Activated T-cell treated with anti-CD3 and anti-CD28 coated beads, Interleukin-2, amount 50 U/mL, for 4 hours (primary cell): ENCODE data around the gene ASGR1. TPM values are rescaled to one million over a fixed set of nuclear protein-coding genes. Genes with fewer than 3 reads are reported as not detected.
"Not testable (repeated sequence)": the region's sequence is repeated elsewhere in the genome, so short reads cannot be mapped to it uniquely, and the experiment has no call there.

Source experiments
- ATAC-seq, 2 donors: fragments of 200-7000 bp; cut with Tn5 transposase; one replicate each; pipeline ENCODE4 v1.10.0; 2021
- DNase-seq: peaks from one replicate; pipeline ENCODE4 v3.0.0-alpha.2; 2020
- H3K27me3 Mint-ChIP-seq: one replicate; pipeline ENCODE4 v1.8.0; 2021; ENCODE audit warnings: low read depth, mixed read lengths
- H3K36me3 Mint-ChIP-seq: one replicate; pipeline ENCODE4 v1.8.0; 2022; ENCODE audit warnings: mixed read lengths; ENCODE audit not compliant: insufficient read depth
- H3K4me1 Mint-ChIP-seq: one replicate; pipeline ENCODE4 v1.8.0; 2021; ENCODE audit warnings: low read depth, mixed read lengths
- H3K4me3 Mint-ChIP-seq: one replicate; pipeline ENCODE4 v1.8.0; 2021; ENCODE audit warnings: mild to moderate bottlenecking, moderate library complexity, mixed read lengths
- H3K9me3 Mint-ChIP-seq: one replicate; pipeline ENCODE4 v1.8.0; 2021; ENCODE audit warnings: mixed read lengths
- total RNA-seq, 3 donors: library from RNA; stranded (reverse); gene quantifications; one replicate each; pipeline ENCODE4 v1.2.1, GENCODE V29; 2021

Gene ASGR1
- total RNA-seq, 3 donors from 2014 or later = 0.63 to 1.3 (median 1.1) TPM

GRCh38 chr17:7138800-7139381 lies 40.3 kb downstream of the ASGR1 start:
- Mint-ChIP-seq H3K36me3 (no peaks in the 10 kb centered on the region), H3K4me1 (peaks cover 3% of the 10 kb centered on the region), H3K9me3 (no peaks in the 10 kb centered on the region), H3K27me3 (peaks cover 11% of the 10 kb centered on the region), H3K4me3 (no peak overlapping the region)
- ATAC-seq = no peak
- no peak for DNase-seq

GRCh38 chr17:7137171-7137943 lies 41.8 kb downstream of the ASGR1 start:
- H3K4me3 Mint-ChIP-seq = no peak overlapping the region
- H3K27me3 Mint-ChIP-seq = peaks cover 11% of the 10 kb centered on the region
- DNase-seq (no peak), ATAC-seq (no peak)
- no peaks in the 10 kb centered on the region for H3K9me3 Mint-ChIP-seq
- H3K4me1 Mint-ChIP-seq = peaks cover 16% of the 10 kb centered on the region
- no peaks in the 10 kb centered on the region for H3K36me3 Mint-ChIP-seq

- peaks cover 9% of the 10 kb centered on the region for H3K27me3 Mint-ChIP-seq
- no peaks in the 10 kb centered on the region for H3K36me3 Mint-ChIP-seq
- H3K4me1 Mint-ChIP-seq = peaks cover 23% of the 10 kb centered on the region
- no peaks in the 10 kb centered on the region for H3K9me3 Mint-ChIP-seq
- H3K4me3 Mint-ChIP-seq = no peak overlapping the region
- DNase-seq = peak; percentile 79
- no peak for ATAC-seq
Measured at GRCh38 chr17:7136266-7136877, 42.8 kb downstream of the ASGR1 start.

GRCh38 chr17:7133916-7134315 lies 45.3 kb downstream of the ASGR1 start:
- no peaks in the 10 kb centered on the region for H3K9me3 Mint-ChIP-seq

GRCh38 chr17:7133424-7133823 lies 45.7 kb downstream of the ASGR1 start:
- Mint-ChIP-seq H3K36me3 (no peaks in the 10 kb centered on the region), H3K4me3 (peak overlapping the region; percentile 67), H3K4me1 (peaks cover 28% of the 10 kb centered on the region), H3K27me3 (peaks cover 7% of the 10 kb centered on the region), H3K9me3 (no peaks in the 10 kb centered on the region)
- peak; percentile 55 for DNase-seq
- peak; percentile 25 to 56 for ATAC-seq

More at GRCh38 chr17:7133916-7134315, 45.3 kb downstream of the ASGR1 start:
- Mint-ChIP-seq H3K4me3 (no peak overlapping the region), H3K4me1 (peaks cover 28% of the 10 kb centered on the region), H3K36me3 (no peaks in the 10 kb centered on the region), H3K27me3 (peaks cover 7% of the 10 kb centered on the region)
- DNase-seq (no peak), ATAC-seq (no peak)

- H3K9me3 Mint-ChIP-seq = no peaks in the 10 kb centered on the region
- peak; percentile 97 for ATAC-seq
- H3K27me3 Mint-ChIP-seq = peaks cover 6% of the 10 kb centered on the region
- H3K4me1 Mint-ChIP-seq = peaks cover 28% of the 10 kb centered on the region
- peak overlapping the region; percentile 47 for H3K4me3 Mint-ChIP-seq
- H3K36me3 Mint-ChIP-seq = no peaks in the 10 kb centered on the region
- DNase-seq = peak; percentile 40
Measured at GRCh38 chr17:7132511-7133094, 46.6 kb downstream of the ASGR1 start.

- ATAC-seq (no peak), DNase-seq (no peak)
- Mint-ChIP-seq H3K36me3 (no peaks in the 10 kb centered on the region), H3K4me1 (peaks cover 28% of the 10 kb centered on the region), H3K4me3 (no peak overlapping the region), H3K27me3 (no peaks in the 10 kb centered on the region), H3K9me3 (no peaks in the 10 kb centered on the region)
Measured at GRCh38 chr17:7131423-7131791, 47.8 kb downstream of the ASGR1 start.

- Mint-ChIP-seq H3K36me3 (no peaks in the 10 kb centered on the region), H3K27me3 (no peaks in the 10 kb centered on the region), H3K9me3 (no peaks in the 10 kb centered on the region), H3K4me1 (peaks cover 28% of the 10 kb centered on the region), H3K4me3 (no peak overlapping the region)
- ATAC-seq = no peak
- DNase-seq = no peak
Measured at GRCh38 chr17:7130621-7131422, 48.3 kb downstream of the ASGR1 start.

- no peaks in the 10 kb centered on the region for H3K36me3 Mint-ChIP-seq
- H3K9me3 Mint-ChIP-seq = no peaks in the 10 kb centered on the region
- no peak for ATAC-seq
- no peaks in the 10 kb centered on the region for H3K27me3 Mint-ChIP-seq
- no peak for DNase-seq
- peaks cover 24% of the 10 kb centered on the region for H3K4me1 Mint-ChIP-seq
- H3K4me3 Mint-ChIP-seq = no peak overlapping the region
Measured at GRCh38 chr17:7129311-7129710, 49.9 kb downstream of the ASGR1 start.

GRCh38 chr17:7128160-7128559 lies 51.0 kb downstream of the ASGR1 start:
- no peaks in the 10 kb centered on the region for H3K36me3 Mint-ChIP-seq

GRCh38 chr17:7127501-7127900 lies 51.7 kb downstream of the ASGR1 start:
- not testable (repeated sequence) for H3K27me3 Mint-ChIP-seq, H3K4me3 Mint-ChIP-seq, DNase-seq, H3K36me3 Mint-ChIP-seq, ATAC-seq, H3K9me3 Mint-ChIP-seq
- peaks cover 13% of the 10 kb centered on the region for H3K4me1 Mint-ChIP-seq

More at GRCh38 chr17:7128160-7128559, 51.0 kb downstream of the ASGR1 start:
- ATAC-seq (no peak), DNase-seq (no peak)
- H3K9me3 Mint-ChIP-seq = no peaks in the 10 kb centered on the region
- H3K27me3 Mint-ChIP-seq = no peaks in the 10 kb centered on the region
- peaks cover 18% of the 10 kb centered on the region for H3K4me1 Mint-ChIP-seq
- no peak overlapping the region for H3K4me3 Mint-ChIP-seq

GRCh38 chr17:7126386-7126785 lies 52.8 kb downstream of the ASGR1 start:
- H3K9me3 Mint-ChIP-seq, ATAC-seq, H3K4me1 Mint-ChIP-seq, DNase-seq, H3K27me3 Mint-ChIP-seq, H3K36me3 Mint-ChIP-seq, H3K4me3 Mint-ChIP-seq: not testable (repeated sequence)

GRCh38 chr17:7124923-7125322 lies 54.2 kb downstream of the ASGR1 start:
- Mint-ChIP-seq H3K9me3 (no peaks in the 10 kb centered on the region), H3K4me3 (no peak overlapping the region), H3K4me1 (no peaks in the 10 kb centered on the region), H3K36me3 (no peaks in the 10 kb centered on the region), H3K27me3 (peaks cover 6% of the 10 kb centered on the region)
- ATAC-seq (no peak), DNase-seq (no peak)

GRCh38 chr17:7123844-7124243 lies 55.3 kb downstream of the ASGR1 start:
- Mint-ChIP-seq H3K36me3 (no peaks in the 10 kb centered on the region), H3K27me3 (peaks cover 14% of the 10 kb centered on the region), H3K4me3 (no peak overlapping the region), H3K9me3 (no peaks in the 10 kb centered on the region), H3K4me1 (no peaks in the 10 kb centered on the region)
- no peak for DNase-seq
- ATAC-seq = no peak
